GM23338 (cell line): ENCODE data around the gene USH2A. TPM values are rescaled to one million over a fixed set of nuclear protein-coding genes. Genes with fewer than 3 reads are reported as not detected.

ENCODE experiments used
- ATAC-seq: fragments of 200-7000 bp; cut with Tn5 transposase; 3 replicates; pipeline ENCODE4 v1.9.1; 2020
- DNase-seq: peaks from one replicate; pipeline ENCODE4 v3.0.0-alpha.2; 2015; ENCODE audit warnings: low spot score
- H2AFZ ChIP-seq: fragments of 200-600 bp; sonication (generic); 2 replicates; pipeline ENCODE4 v1.8.0; 2016; ENCODE audit warnings: antibody characterized with exemption, mild to moderate bottlenecking, moderate library complexity
- H3F3A ChIP-seq: fragments of 200-600 bp; sonication (generic); replicated peaks from 2 replicates; pipeline ENCODE4 v1.8.0; 2017; ENCODE audit warnings: antibody characterized with exemption, mixed run types, low read depth
- H3K27ac ChIP-seq: fragments of 200-600 bp; sonication (generic); 2 replicates; pipeline ENCODE4 v1.6.1; 2016; ENCODE audit warnings: low read depth
- H3K27me3 ChIP-seq: fragments of 200-600 bp; sonication (generic); 2 replicates; pipeline ENCODE4 v1.8.0; 2016; ENCODE audit warnings: mild to moderate bottlenecking, mixed run types, moderate library complexity; ENCODE audit not compliant: insufficient read depth
- H3K36me3 ChIP-seq: fragments of 200-600 bp; sonication (generic); 2 replicates; pipeline ENCODE4 v1.8.0; 2016; ENCODE audit warnings: mild to moderate bottlenecking; ENCODE audit not compliant: insufficient read depth
- H3K4me1 ChIP-seq: fragments of 200-600 bp; sonication (generic); 2 replicates; pipeline ENCODE4 v1.8.0; 2016; ENCODE audit warnings: mild to moderate bottlenecking, moderate library complexity; ENCODE audit not compliant: insufficient read depth
- H3K4me2 ChIP-seq: fragments of 200-600 bp; sonication (generic); 2 replicates; pipeline ENCODE4 v1.7.1; 2017; ENCODE audit warnings: mixed run types
- H3K4me3 ChIP-seq: fragments of 200-600 bp; sonication (generic); 2 replicates; pipeline ENCODE4 v1.6.1; 2016; ENCODE audit warnings: mixed run types
- H3K79me2 ChIP-seq: fragments of 200-600 bp; sonication (generic); replicated peaks from 2 replicates; pipeline ENCODE4 v1.8.0; 2017; ENCODE audit warnings: mild to moderate bottlenecking; ENCODE audit not compliant: insufficient read depth
- H3K9me2 ChIP-seq: fragments of 200-600 bp; sonication (generic); 2 replicates; pipeline ENCODE4 v1.8.0; 2017; ENCODE audit not compliant: insufficient read depth
- H4K20me1 ChIP-seq: fragments of 200-600 bp; sonication (generic); replicated peaks from 2 replicates; pipeline ENCODE4 v1.8.0; 2017; ENCODE audit warnings: mild to moderate bottlenecking; ENCODE audit not compliant: insufficient read depth
- H3K27ac Mint-ChIP-seq: 2 replicates; pipeline ENCODE4 v1.8.0; 2020; ENCODE audit warnings: inconsistent platforms, mild to moderate bottlenecking, moderate library complexity, mixed read lengths
- H3K27me3 Mint-ChIP-seq: 3 replicates; pipeline ENCODE4 v1.8.0; 2022; ENCODE audit warnings: low read depth, mild to moderate bottlenecking, moderate library complexity, mixed read lengths, inconsistent platforms; ENCODE audit not compliant: insufficient read depth, poor library complexity
- H3K36me3 Mint-ChIP-seq: 3 replicates; pipeline ENCODE4 v1.8.0; 2021; ENCODE audit warnings: low read depth, mild to moderate bottlenecking, inconsistent platforms, moderate library complexity, mixed read lengths
- H3K4me1 Mint-ChIP-seq: 3 replicates; pipeline ENCODE4 v1.8.0; 2020; ENCODE audit warnings: mild to moderate bottlenecking, inconsistent platforms, mixed read lengths
- H3K4me3 Mint-ChIP-seq: 3 replicates; pipeline ENCODE4 v1.8.0; 2021; ENCODE audit warnings: moderate library complexity, mild to moderate bottlenecking, inconsistent platforms, mixed read lengths
- H3K9me3 Mint-ChIP-seq: 3 replicates; pipeline ENCODE4 v1.8.0; 2020; ENCODE audit warnings: moderate library complexity, mild to moderate bottlenecking, inconsistent platforms, mixed read lengths
- CREB1 ChIP-seq: fragments of 250-450 bp; sonication (Bioruptor Pico); IDR thresholded peaks from 2 replicates; pipeline ENCODE4 v1.5.0; 2020; ENCODE audit warnings: low read depth, mild to moderate bottlenecking, moderate library complexity
- CTCF ChIP-seq, 2 experiments: fragments of 200-600 bp in 1 of 2; sonication (generic) in 1 of 2; conservative IDR thresholded peaks; 2 replicates each; pipeline versions ENCODE4 v1.5.1 to v1.6.1; 2016 to 2017; ENCODE audit warnings: antibody characterized with exemption in 2 of 2, low read depth in 2 of 2, mild to moderate bottlenecking in 2 of 2, moderate library complexity in 1 of 2
- EZH2 ChIP-seq: fragments of 200-600 bp; sonication (generic); IDR thresholded peaks from one replicate; pipeline ENCODE4 v1.8.0; 2017; ENCODE audit warnings: antibody characterized with exemption, mild to moderate bottlenecking, low read depth; ENCODE audit not compliant: unreplicated experiment
- EZH2phosphoT487 ChIP-seq: fragments of 200-600 bp; sonication (generic); IDR thresholded peaks from one replicate; pipeline ENCODE4 v1.8.1; 2018; ENCODE audit warnings: antibody characterized with exemption; ENCODE audit not compliant: unreplicated experiment
- JUNB ChIP-seq: IDR thresholded peaks from one replicate; pipeline ENCODE4 v1.6.1; 2016; ENCODE audit warnings: antibody characterized with exemption; ENCODE audit not compliant: unreplicated experiment
- NANOG ChIP-seq: IDR thresholded peaks from 2 replicates; pipeline ENCODE4 v1.6.1; 2016; ENCODE audit warnings: antibody characterized with exemption, borderline replicate concordance
- POLR2AphosphoS5 ChIP-seq: IDR thresholded peaks from 2 replicates; pipeline ENCODE4 v1.6.1; 2016; ENCODE audit warnings: antibody characterized with exemption, low read depth
- REST ChIP-seq: IDR thresholded peaks from one replicate; pipeline ENCODE4 v1.6.1; 2018; ENCODE audit warnings: antibody characterized with exemption; ENCODE audit not compliant: unreplicated experiment
- STAT1 ChIP-seq: IDR thresholded peaks from one replicate; pipeline ENCODE4 v1.6.1; 2016; ENCODE audit warnings: antibody characterized with exemption; ENCODE audit not compliant: unreplicated experiment
- ZNF331 ChIP-seq: fragments of 250-450 bp; sonication (Bioruptor Pico); IDR thresholded peaks from 2 replicates; pipeline ENCODE4 v1.5.0; 2020; ENCODE audit warnings: low read depth, mild to moderate bottlenecking, moderate library complexity
- ZNF462 ChIP-seq: fragments of 250-450 bp; sonication (Bioruptor Pico); IDR thresholded peaks from 2 replicates; pipeline ENCODE4 v1.5.0; 2020; ENCODE audit warnings: mild to moderate bottlenecking, moderate library complexity
- polyA plus RNA-seq: library from polyadenylated mRNA; unstranded; fragments of >200 nt; fragmentation: Nextera tagmentation; extraction: Ambion mirVana; gene quantifications from 2 replicates; pipeline ENCODE4 v1.2.1, GENCODE V29; 2016
- total RNA-seq: library from RNA; depleted of rRNA; stranded (reverse); fragments of >200 nt; shearing (Covaris generic); gene quantifications from 2 replicates; pipeline ENCODE4 v1.2.3, GENCODE V29; 2014
- TF ChIP-seq, protein P1 (sequence below): IDR thresholded peaks from 2 replicates; pipeline ENCODE4 v1.6.1; 2016; ENCODE audit warnings: antibody characterized with exemption

The USH2A gene
- total and polyA plus RNA-seq, 2 experiments from 2014 or later: 0.03 TPM

DNA sequence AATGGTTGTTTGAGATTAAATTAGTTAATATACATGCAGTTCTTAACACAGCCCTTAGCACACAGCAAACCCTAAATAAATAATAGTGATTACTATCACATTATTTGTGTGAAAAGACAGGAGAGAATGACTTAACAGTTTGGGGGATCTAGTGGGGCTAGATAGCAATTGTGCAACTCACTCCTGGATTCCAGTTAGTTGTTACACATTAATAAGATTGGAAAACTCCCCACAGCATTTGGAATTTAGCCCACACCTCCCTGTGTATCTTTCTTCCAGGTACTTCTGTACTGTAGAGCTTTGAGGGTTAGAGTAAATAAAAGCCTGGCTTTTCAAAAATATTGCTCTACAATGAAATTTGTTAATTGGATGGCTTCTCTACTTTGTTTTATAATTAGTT lies 763.0 kb downstream of the USH2A start:
- no peak for ATAC-seq
- peaks cover 4% of the 10 kb centered on the region for H3K27me3 Mint-ChIP-seq

More for the DNA sequence above, 763.0 kb downstream of the USH2A start:
- no peaks in the 10 kb centered on the region for H3K36me3 ChIP-seq
- no peak for DNase-seq
- H3K9me3 Mint-ChIP-seq: no peaks in the 10 kb centered on the region
- no peak overlapping the region for H3K4me3 Mint-ChIP-seq
- no peak overlapping the region for H3K27ac ChIP-seq
- no peaks in the 10 kb centered on the region for H4K20me1 ChIP-seq
- TF ChIP-seq EZH2phosphoT487 (no peak), REST (no peak), NANOG (no peak), STAT1 (no peak), ZNF331 (CRISPR knock-in tag) (no peak), CTCF (conservative IDR thresholded peaks at IDR 0.05; ENCODE audit: low read depth in 2 of 2) (no peak), ZNF462 (no peak), JUNB (no peak), CREB1 (no peak), EZH2 (no peak), POLR2AphosphoS5 (no peak)
- TF ChIP-seq, protein P1, sequence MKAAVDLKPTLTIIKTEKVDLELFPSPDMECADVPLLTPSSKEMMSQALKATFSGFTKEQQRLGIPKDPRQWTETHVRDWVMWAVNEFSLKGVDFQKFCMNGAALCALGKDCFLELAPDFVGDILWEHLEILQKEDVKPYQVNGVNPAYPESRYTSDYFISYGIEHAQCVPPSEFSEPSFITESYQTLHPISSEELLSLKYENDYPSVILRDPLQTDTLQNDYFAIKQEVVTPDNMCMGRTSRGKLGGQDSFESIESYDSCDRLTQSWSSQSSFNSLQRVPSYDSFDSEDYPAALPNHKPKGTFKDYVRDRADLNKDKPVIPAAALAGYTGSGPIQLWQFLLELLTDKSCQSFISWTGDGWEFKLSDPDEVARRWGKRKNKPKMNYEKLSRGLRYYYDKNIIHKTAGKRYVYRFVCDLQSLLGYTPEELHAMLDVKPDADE: no peak
- H2AFZ ChIP-seq: no peak overlapping the region
- no peak overlapping the region for H3K27ac Mint-ChIP-seq
- no peaks in the 10 kb centered on the region for H3K27me3 ChIP-seq
- H3K79me2 ChIP-seq: no peaks in the 10 kb centered on the region
- H3K4me1 ChIP-seq: peaks cover 2% of the 10 kb centered on the region; the same call in 1 of the 2 replicates
- H3K9me2 ChIP-seq: peaks cover 5% of the 10 kb centered on the region
- H3F3A ChIP-seq: no peaks in the 10 kb centered on the region
- peaks cover 15% of the 10 kb centered on the region for H3K4me1 Mint-ChIP-seq
- H3K4me3 ChIP-seq: no peak overlapping the region
- H3K4me2 ChIP-seq: no peak overlapping the region
- H3K36me3 Mint-ChIP-seq: no peaks in the 10 kb centered on the region
